ENCODE results near the gene SCP2D1.

DNA sequence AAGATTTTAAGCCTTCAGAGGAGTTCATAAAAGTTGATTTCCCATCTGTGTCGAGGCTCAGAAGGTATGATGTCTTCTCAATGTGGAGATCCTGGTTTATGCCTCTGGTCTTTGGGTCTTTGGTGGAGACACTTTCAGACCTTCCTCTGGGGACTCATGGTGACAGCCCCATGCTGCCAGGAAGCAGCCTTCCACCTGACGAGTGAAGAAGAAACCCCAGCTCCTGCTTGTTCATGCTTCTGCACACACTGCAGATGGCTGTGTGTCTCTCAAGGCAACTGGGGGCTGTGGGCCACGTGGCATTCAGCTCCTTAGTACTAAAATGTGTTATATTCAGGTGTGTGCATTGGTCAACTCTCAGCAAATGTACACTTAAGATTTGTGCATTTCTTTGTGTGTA is 4.9 kb upstream of the SCP2D1 start:
- no peak for TF ChIP-seq RHOXF2B (CRISPR knock-in tag; conservative IDR thresholded peaks at IDR 0.05)
- no peak for TF ChIP-seq TGIF2 (CRISPR knock-in tag; IDR thresholded peaks at IDR 0.05)
- no peak for TF ChIP-seq TRIM24 (IDR thresholded peaks at IDR 0.05)
- TF ChIP-seq SP1 (CRISPR knock-in tag; IDR thresholded peaks at IDR 0.05) = no peak
- TF ChIP-seq, protein P1, sequence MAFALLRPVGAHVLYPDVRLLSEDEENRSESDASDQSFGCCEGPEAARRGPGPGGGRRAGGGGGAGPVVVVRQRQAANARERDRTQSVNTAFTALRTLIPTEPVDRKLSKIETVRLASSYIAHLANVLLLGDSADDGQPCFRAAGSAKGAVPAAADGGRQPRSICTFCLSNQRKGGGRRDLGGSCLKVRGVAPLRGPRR (CRISPR knock-in tag; IDR thresholded peaks at IDR 0.05) = no peak

Measured in K562 (cell line).